Endodermal cell (in vitro differentiated cells): ENCODE measurements around the gene ALG14. TPM values are rescaled to one million over a fixed set of nuclear protein-coding genes. Genes with fewer than 3 reads are reported as not detected.

Experiments used
- DNase-seq: peaks from one replicate; pipeline ENCODE4 v3.0.0-alpha.2; 2017
- H3K27ac ChIP-seq: 2 replicates; pipeline ENCODE4 v1.5.1; 2013; ENCODE audit warnings: mild to moderate bottlenecking, low read depth, low read length, moderate library complexity
- H3K27me3 ChIP-seq: 2 replicates; pipeline ENCODE4 v1.6.1; 2013; ENCODE audit warnings: mild to moderate bottlenecking, low read length, moderate library complexity; ENCODE audit not compliant: insufficient read depth, control insufficient read depth, poor library complexity, severe bottlenecking
- H3K36me3 ChIP-seq: 2 replicates; pipeline ENCODE4 v1.7.0; 2013; ENCODE audit warnings: mild to moderate bottlenecking, low read length, moderate library complexity; ENCODE audit not compliant: control insufficient read depth, insufficient read depth
- H3K4me1 ChIP-seq: one replicate; pipeline ENCODE4 v1.7.0; 2013; ENCODE audit warnings: low read length; ENCODE audit not compliant: control insufficient read depth, insufficient read depth
- H3K4me3 ChIP-seq: 2 replicates; pipeline ENCODE4 v1.5.1; 2013; ENCODE audit warnings: mild to moderate bottlenecking, low read length, moderate library complexity
- H3K9ac ChIP-seq: 2 replicates; pipeline ENCODE4 v1.6.1; 2013; ENCODE audit warnings: mild to moderate bottlenecking, low read length, moderate library complexity; ENCODE audit not compliant: poor library complexity, severe bottlenecking; ENCODE audit errors: extremely low read depth
- H3K9me3 ChIP-seq: 2 replicates; pipeline ENCODE4 v1.6.1; 2013; ENCODE audit warnings: mild to moderate bottlenecking, low read length, moderate library complexity; ENCODE audit not compliant: control insufficient read depth
- H3K27ac Mint-ChIP-seq: 2 replicates; pipeline ENCODE4 v1.8.0; 2020; ENCODE audit warnings: mixed read lengths
- H3K27me3 Mint-ChIP-seq: 2 replicates; pipeline ENCODE4 v1.8.0; 2021; ENCODE audit warnings: mild to moderate bottlenecking, mixed read lengths; ENCODE audit not compliant: insufficient read depth
- H3K36me3 Mint-ChIP-seq: 2 replicates; pipeline ENCODE4 v1.8.0; 2020; ENCODE audit warnings: low read depth, mixed read lengths
- H3K4me1 Mint-ChIP-seq: 2 replicates; pipeline ENCODE4 v1.8.0; 2020; ENCODE audit warnings: mixed read lengths
- H3K4me3 Mint-ChIP-seq: 2 replicates; pipeline ENCODE4 v1.8.0; 2020; ENCODE audit warnings: mild to moderate bottlenecking, moderate library complexity, mixed read lengths
- H3K9me3 Mint-ChIP-seq: 2 replicates; pipeline ENCODE4 v1.8.0; 2020; ENCODE audit warnings: mild to moderate bottlenecking, mixed read lengths
- WGBS, 2 experiments: methylation state at CpG; one replicate each; pipeline versions ENCODE4 v1.1.5 to v1.1.7; 2013; ENCODE audit warnings: missing lambda C conversion rate in 2 of 2, mixed read lengths in 1 of 2; ENCODE audit not compliant: insufficient coverage in 1 of 2, insufficient read length in 1 of 2; 5-methylcytosine and 5-hydroxymethylcytosine counted together
- total RNA-seq, 2 donors: library from RNA; stranded (reverse); fragmentation: NEBNext Ultra II Directional in 1 of 2; extraction: Animal tissue kit (Norgen Biotek cat#: 25700) in 1 of 2; gene quantifications; 2 replicates in 1 of 2; 3 replicates in 1 of 2; pipeline ENCODE4 v1.2.1, GENCODE V29; 2021
- TF ChIP-seq, protein P1 (sequence below): fragments of 200-600 bp; sonication (generic); conservative IDR thresholded peaks from 2 replicates; pipeline ENCODE4 v1.5.0; 2021; ENCODE audit warnings: antibody characterized with exemption, mild to moderate bottlenecking

ALG14 gene
- total RNA-seq, 2 donors from 2014 or later = 5.9 to 7.0 TPM

DNA sequence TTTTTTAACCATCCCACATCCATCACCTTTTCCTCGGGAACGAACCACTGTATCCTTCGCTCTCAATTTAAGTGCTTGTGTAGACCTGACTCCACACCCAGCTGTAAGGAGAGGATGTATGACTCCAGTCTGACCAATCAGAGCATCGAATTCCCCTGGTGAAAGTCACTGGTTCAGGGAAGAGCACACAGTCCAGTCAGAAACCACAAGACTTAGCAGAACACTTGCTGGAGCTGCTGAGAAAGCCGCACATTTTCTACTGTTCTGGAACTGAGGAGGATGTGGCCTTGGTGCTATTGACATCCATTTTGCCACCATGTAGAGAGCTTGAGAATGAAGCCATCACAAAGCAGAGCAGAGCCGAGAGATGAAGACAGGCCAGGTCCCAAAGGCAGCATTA lies 86.0 kb downstream of the ALG14 start:
- H3K4me1 Mint-ChIP-seq = no peaks in the 10 kb centered on the region
- TF ChIP-seq, protein P1, sequence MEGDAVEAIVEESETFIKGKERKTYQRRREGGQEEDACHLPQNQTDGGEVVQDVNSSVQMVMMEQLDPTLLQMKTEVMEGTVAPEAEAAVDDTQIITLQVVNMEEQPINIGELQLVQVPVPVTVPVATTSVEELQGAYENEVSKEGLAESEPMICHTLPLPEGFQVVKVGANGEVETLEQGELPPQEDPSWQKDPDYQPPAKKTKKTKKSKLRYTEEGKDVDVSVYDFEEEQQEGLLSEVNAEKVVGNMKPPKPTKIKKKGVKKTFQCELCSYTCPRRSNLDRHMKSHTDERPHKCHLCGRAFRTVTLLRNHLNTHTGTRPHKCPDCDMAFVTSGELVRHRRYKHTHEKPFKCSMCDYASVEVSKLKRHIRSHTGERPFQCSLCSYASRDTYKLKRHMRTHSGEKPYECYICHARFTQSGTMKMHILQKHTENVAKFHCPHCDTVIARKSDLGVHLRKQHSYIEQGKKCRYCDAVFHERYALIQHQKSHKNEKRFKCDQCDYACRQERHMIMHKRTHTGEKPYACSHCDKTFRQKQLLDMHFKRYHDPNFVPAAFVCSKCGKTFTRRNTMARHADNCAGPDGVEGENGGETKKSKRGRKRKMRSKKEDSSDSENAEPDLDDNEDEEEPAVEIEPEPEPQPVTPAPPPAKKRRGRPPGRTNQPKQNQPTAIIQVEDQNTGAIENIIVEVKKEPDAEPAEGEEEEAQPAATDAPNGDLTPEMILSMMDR = no peak
- Histone ChIP-seq H3K4me3 (no peak overlapping the region), H3K36me3 (no peaks in the 10 kb centered on the region), H3K9ac (no peak overlapping the region), H3K27me3 (no peaks in the 10 kb centered on the region), H3K27ac (no peak overlapping the region), H3K9me3 (no peaks in the 10 kb centered on the region), H3K4me1 (no peaks in the 10 kb centered on the region)
- H3K27ac Mint-ChIP-seq = no peak overlapping the region
- H3K27me3 Mint-ChIP-seq = no peaks in the 10 kb centered on the region
- H3K4me3 Mint-ChIP-seq = no peak overlapping the region
- H3K36me3 Mint-ChIP-seq = no peaks in the 10 kb centered on the region
- DNase-seq = no peak
- WGBS, 2 experiments = 71 to 84% methylated on average over 3 to 6 of the region's 6 CpGs
- no peaks in the 10 kb centered on the region for H3K9me3 Mint-ChIP-seq

DNA sequence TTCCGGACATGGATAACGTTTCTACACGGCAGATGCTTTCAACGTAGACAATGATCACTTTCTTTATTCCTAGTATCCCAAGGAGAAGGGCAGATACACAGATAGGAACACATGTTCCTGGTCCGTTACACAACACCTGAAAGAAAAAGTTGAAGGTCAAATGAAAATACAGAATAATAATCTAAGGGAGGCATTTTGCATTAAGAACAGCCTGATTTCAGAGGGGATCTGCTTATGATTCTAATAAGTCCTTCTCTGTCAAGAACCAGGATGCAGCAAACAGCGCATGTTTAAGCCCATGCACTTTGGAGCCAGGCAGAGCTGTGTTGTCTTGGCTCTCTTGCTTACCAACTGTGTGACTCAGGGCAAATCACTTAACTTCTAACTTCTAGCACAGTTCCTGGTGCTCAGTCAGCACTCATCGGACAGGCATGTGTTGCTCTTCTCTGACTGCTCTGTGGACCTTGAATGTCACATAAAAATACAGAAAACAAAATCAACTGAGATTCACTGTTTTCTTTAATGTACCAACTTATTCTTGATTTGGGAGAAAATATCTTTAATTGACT lies 89.5 kb downstream of the ALG14 start:
- Mint-ChIP-seq H3K27me3 (no peaks in the 10 kb centered on the region), H3K27ac (no peak overlapping the region), H3K4me3 (no peak overlapping the region), H3K9me3 (no peaks in the 10 kb centered on the region), H3K4me1 (peaks cover 5% of the 10 kb centered on the region), H3K36me3 (no peaks in the 10 kb centered on the region)
- DNase-seq = no peak
- Histone ChIP-seq H3K9ac (no peak overlapping the region), H3K36me3 (no peaks in the 10 kb centered on the region), H3K27me3 (no peaks in the 10 kb centered on the region), H3K4me3 (no peak overlapping the region), H3K4me1 (peaks cover 4% of the 10 kb centered on the region), H3K9me3 (no peaks in the 10 kb centered on the region), H3K27ac (no peak overlapping the region)
- 96 to 100% methylated on average over 6 to 7 of the region's 7 CpGs for WGBS, 2 experiments
- TF ChIP-seq, protein P1 = no peak

DNA sequence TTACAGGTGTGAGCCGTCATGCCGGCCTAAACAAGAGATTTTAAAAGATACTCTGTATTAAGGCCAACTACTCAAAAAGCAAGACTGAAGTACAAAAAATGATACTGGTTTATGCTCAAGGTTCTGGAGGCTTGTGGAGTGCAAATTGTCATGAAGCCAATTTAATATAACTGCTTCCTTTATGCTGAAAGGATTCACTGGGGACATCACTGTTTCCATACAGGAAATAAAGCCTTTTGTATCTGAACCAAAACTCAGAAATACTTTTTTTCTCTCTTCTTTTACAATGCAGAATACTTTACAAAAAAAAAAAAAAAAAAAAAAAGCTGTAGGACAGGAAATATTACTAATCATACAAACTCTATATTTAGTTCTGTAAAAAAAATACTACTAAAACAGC lies 90.4 kb downstream of the ALG14 start:
- TF ChIP-seq, protein P1 = no peak
- H3K4me1 Mint-ChIP-seq = peaks cover 5% of the 10 kb centered on the region
- no peak overlapping the region for H3K27ac Mint-ChIP-seq
- H3K4me3 ChIP-seq = no peak overlapping the region
- no peak overlapping the region for H3K9ac ChIP-seq
- H3K27ac ChIP-seq = no peak overlapping the region
- no peaks in the 10 kb centered on the region for H3K36me3 Mint-ChIP-seq
- peaks cover 4% of the 10 kb centered on the region for H3K4me1 ChIP-seq
- no peak for DNase-seq
- H3K27me3 ChIP-seq = no peaks in the 10 kb centered on the region
- WGBS, 2 experiments = 92 to 96% methylated on average over 2 of the region's 2 CpGs
- H3K4me3 Mint-ChIP-seq = no peak overlapping the region
- no peaks in the 10 kb centered on the region for H3K9me3 ChIP-seq
- H3K36me3 ChIP-seq = no peaks in the 10 kb centered on the region
- H3K27me3 Mint-ChIP-seq = no peaks in the 10 kb centered on the region
- H3K9me3 Mint-ChIP-seq = no peaks in the 10 kb centered on the region
